Kidney (tissue), 14 donors: Measurements from ENCODE around the gene DNAH2. TPM values are rescaled to one million over a fixed set of nuclear protein-coding genes. Genes with fewer than 3 reads are reported as not detected.

ENCODE experiments used
- DNase-seq, 5 donors: peaks; one replicate each; pipeline ENCODE4 v3.0.0-alpha.2; 2013 to 2020
- FAIRE-seq: peaks from 2 replicates; lab custom pipeline; 2012; peaks lifted over from hg19 to GRCh38; lab: Jason Lieb, UNC
- H3K27ac ChIP-seq, 2 donors: one replicate each; pipeline ENCODE4 v1.7.0; 2013; ENCODE audit warnings: low read depth in 2 of 2, low read length in 2 of 2, inconsistent platforms in 1 of 2
- H3K27me3 ChIP-seq: one replicate; pipeline ENCODE4 v1.7.1; 2013; ENCODE audit warnings: low read length, inconsistent platforms; ENCODE audit not compliant: control insufficient read depth, insufficient read depth
- H3K36me3 ChIP-seq, 3 donors: one replicate each; pipeline versions ENCODE4 v1.7.0 to v1.7.1; 2013; ENCODE audit warnings: low read length in 3 of 3, control low read depth in 1 of 3, inconsistent platforms in 1 of 3; ENCODE audit not compliant: insufficient read depth in 3 of 3, control insufficient read depth in 2 of 3
- H3K4me1 ChIP-seq, 3 donors: one replicate each; pipeline versions ENCODE4 v1.7.0 to v1.7.1; 2013; ENCODE audit warnings: low read length in 3 of 3, inconsistent platforms in 1 of 3, low read depth in 1 of 3; ENCODE audit not compliant: control insufficient read depth in 2 of 3, insufficient read depth in 2 of 3
- H3K4me3 ChIP-seq, 3 donors: one replicate each; pipeline versions ENCODE4 v1.7.0 to v1.8.1; 2013; ENCODE audit warnings: low read length in 3 of 3, control low read depth in 1 of 3, inconsistent platforms in 1 of 3
- H3K9ac ChIP-seq, 3 donors: one replicate each; pipeline versions ENCODE4 v1.7.0 to v1.7.1; 2013; ENCODE audit warnings: low read length in 3 of 3, control low read depth in 1 of 3, inconsistent platforms in 1 of 3
- H3K9me3 ChIP-seq, 3 donors: one replicate each; pipeline versions ENCODE4 v1.7.0 to v1.7.1; 2013; ENCODE audit warnings: low read length in 3 of 3, control low read depth in 1 of 3, inconsistent platforms in 1 of 3; ENCODE audit not compliant: control insufficient read depth in 2 of 3, insufficient read depth in 1 of 3
- intact Hi-C: fragments of 100-400 bp; cut with DNase I; formaldehyde crosslinking; loops from one replicate; pipeline ENCODE4 v1.11.1; 2022
- polyA plus RNA-seq: library from polyadenylated mRNA; stranded (reverse); fragments of 350-450 nt; fragmentation: Illumina TruSeq; extraction: RNeasy Lipid Tissue Mini Kit (QIAGEN cat#74804); gene quantifications from one replicate; pipeline ENCODE4 v1.2.3, GENCODE V29; 2014; ENCODE audit warnings: low read depth, low replicate concordance; ENCODE audit not compliant: insufficient read depth
- total RNA-seq: library from RNA; stranded (reverse); fragmentation: NEBNext Ultra II Directional; extraction: Animal tissue kit (Norgen Biotek cat#: 25700); gene quantifications from one replicate; pipeline ENCODE4 v1.2.1, GENCODE V29; 2021
- TF ChIP-seq, protein P1 (sequence below): IDR thresholded peaks from 3 replicates; pipeline ENCODE4 v1.5.1; 2012; ENCODE audit warnings: mild to moderate bottlenecking, moderate library complexity, borderline replicate concordance; ENCODE audit not compliant: insufficient read depth; ENCODE audit errors: extremely low read depth
- donor health status: control.
- donor health status: control.
- donor health status: control.
- donor health status: control.
- donor health status: control.
- donor health status: DM: yes; HTN: yes; CAD: no.
- donor health status: Normal renal cell carcinoma (clear cell type).

DNAH2 gene
- total and polyA plus RNA-seq, 2 donors from 2014 or later = 0.17 to 0.66 TPM

DNA sequence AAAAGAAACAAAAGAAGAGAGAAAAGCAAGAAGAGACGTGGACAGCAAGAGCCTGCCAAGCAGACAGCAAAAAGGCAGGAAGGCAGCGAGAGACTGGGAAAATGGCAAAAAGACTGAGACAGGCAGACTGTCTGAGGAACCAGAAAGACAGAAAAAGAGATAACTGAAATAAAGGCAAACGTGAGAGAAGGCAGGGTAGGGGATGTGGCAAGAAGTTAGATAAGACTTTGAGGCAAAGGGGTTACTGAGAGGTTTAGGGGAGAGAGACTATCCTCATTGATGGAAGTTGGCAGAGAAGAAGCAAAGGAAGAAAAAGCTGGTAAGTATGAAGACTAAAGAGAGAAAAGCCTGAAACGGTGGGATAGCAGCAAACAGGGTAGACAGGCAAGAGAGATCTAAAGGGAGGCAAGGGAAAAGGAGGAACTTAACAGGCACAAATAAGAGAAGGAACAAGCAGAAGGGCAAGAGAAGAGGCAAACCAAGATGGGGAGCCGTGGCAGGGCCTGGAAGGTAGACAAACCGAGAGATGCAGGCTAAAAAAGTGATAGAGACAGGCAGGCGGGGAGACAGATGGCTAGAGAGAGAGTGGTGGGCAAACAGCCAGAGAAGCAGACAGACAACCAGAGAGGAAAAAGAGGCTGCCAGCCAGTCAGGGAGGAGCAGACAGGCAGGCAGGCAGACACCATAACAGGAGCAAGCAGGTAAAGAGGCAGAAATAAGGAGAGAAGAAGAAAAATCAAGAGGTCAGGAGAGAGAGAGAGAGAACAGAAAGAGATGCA is 163.9 kb downstream of the DNAH2 start:
- H3K36me3 ChIP-seq = peaks cover 0 to 9% (median 2%) of the 10 kb centered on the region in 3 donors
- peak overlapping the region in 1 of 3 donors; percentile 24 for H3K9ac ChIP-seq
- peak in 1 of 5 donors; percentile 23 for DNase-seq
- H3K27ac ChIP-seq = peak overlapping the region in 1 of 2 donors; percentile 27
- H3K9me3 ChIP-seq = no peaks in the 10 kb centered on the region
- intact Hi-C loops = no loop called here
- no peak overlapping the region for H3K4me3 ChIP-seq
- FAIRE-seq = no peak
- H3K27me3 ChIP-seq = no peaks in the 10 kb centered on the region
- TF ChIP-seq, protein P1, sequence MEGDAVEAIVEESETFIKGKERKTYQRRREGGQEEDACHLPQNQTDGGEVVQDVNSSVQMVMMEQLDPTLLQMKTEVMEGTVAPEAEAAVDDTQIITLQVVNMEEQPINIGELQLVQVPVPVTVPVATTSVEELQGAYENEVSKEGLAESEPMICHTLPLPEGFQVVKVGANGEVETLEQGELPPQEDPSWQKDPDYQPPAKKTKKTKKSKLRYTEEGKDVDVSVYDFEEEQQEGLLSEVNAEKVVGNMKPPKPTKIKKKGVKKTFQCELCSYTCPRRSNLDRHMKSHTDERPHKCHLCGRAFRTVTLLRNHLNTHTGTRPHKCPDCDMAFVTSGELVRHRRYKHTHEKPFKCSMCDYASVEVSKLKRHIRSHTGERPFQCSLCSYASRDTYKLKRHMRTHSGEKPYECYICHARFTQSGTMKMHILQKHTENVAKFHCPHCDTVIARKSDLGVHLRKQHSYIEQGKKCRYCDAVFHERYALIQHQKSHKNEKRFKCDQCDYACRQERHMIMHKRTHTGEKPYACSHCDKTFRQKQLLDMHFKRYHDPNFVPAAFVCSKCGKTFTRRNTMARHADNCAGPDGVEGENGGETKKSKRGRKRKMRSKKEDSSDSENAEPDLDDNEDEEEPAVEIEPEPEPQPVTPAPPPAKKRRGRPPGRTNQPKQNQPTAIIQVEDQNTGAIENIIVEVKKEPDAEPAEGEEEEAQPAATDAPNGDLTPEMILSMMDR = no peak
- H3K4me1 ChIP-seq = peaks cover 0 to 10% (median 6%) of the 10 kb centered on the region in 3 donors

DNA sequence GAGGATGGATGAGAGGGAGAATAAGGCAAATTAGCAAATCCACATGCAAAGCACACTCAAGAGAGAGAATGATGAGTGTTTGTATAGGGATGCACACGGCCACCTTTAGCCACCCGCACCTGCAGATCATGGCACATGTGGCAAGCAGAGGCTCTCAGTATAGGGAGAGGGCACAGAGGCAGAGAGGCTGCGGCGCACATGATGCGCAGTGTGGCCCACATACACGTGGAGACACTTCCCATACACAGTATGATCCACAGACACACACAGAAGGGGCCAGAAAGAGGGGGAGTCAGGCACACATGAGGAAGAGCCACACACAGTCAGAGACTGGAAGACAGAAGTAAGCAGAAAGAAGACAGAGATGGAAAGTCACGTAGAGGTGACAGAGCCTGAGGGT is 164.5 kb downstream of the DNAH2 start:
- peaks cover 0 to 9% (median 2%) of the 10 kb centered on the region in 3 donors for H3K36me3 ChIP-seq
- H3K4me3 ChIP-seq = no peak overlapping the region
- peak overlapping the region; percentile 27 to 59 for H3K27ac ChIP-seq
- intact Hi-C loops = no loop called here
- TF ChIP-seq, protein P1 = no peak
- peak overlapping the region in 2 of 3 donors; percentile 24 to 38 for H3K9ac ChIP-seq
- no peaks in the 10 kb centered on the region for H3K27me3 ChIP-seq
- peaks cover 0 to 10% (median 6%) of the 10 kb centered on the region in 3 donors for H3K4me1 ChIP-seq
- DNase-seq (peak in 1 of 5 donors; percentile 21), FAIRE-seq (no peak)
- no peaks in the 10 kb centered on the region for H3K9me3 ChIP-seq

DNA sequence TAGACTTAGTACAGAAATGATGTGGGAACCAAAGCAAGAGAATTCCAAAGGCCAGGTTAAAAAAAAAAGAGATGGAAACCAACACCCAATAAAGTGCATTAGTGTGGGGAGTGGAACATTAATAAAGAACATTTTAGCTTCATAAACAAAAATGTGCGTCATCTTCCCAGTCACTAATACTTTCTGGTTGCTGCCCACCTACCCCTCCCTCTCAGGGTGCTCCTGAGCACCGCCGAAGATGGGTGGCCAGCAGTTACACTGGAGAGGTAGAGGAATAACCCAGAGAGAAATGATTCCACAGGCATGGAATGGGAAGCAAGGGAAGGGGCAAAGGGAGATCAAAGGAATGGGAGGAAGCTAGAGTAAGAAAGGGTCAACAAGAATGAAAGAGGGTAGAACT is 165.1 kb downstream of the DNAH2 start:
- H3K4me1 ChIP-seq = peaks cover 0 to 10% (median 6%) of the 10 kb centered on the region in 3 donors
- no peak overlapping the region for H3K4me3 ChIP-seq
- H3K27me3 ChIP-seq = no peaks in the 10 kb centered on the region
- H3K36me3 ChIP-seq = peaks cover 0 to 9% (median 2%) of the 10 kb centered on the region in 3 donors
- DNase-seq (peak in 1 of 5 donors; percentile 25), FAIRE-seq (no peak)
- intact Hi-C loops = no loop called here
- H3K9ac ChIP-seq = peak overlapping the region in 1 of 3 donors; percentile 15
- peak overlapping the region; percentile 49 to 59 for H3K27ac ChIP-seq
- H3K9me3 ChIP-seq = no peaks in the 10 kb centered on the region
- TF ChIP-seq, protein P1 = no peak

Other genes with a start within 250 kb of the DNAH2 start
- gene ZBTB4, start 238.1 kb upstream of the DNAH2 start, total RNA-seq = 64.8 TPM
- gene ZBTB4, start 238.1 kb upstream of the DNAH2 start, polyA plus RNA-seq = 23.2 TPM
- not detected for gene SLC35G6, start 236.3 kb upstream of the DNAH2 start, total RNA-seq
- gene SLC35G6, start 236.3 kb upstream of the DNAH2 start, polyA plus RNA-seq = not detected
- gene POLR2A, start 233.4 kb upstream of the DNAH2 start, total RNA-seq = 133 TPM
- gene POLR2A, start 233.4 kb upstream of the DNAH2 start, polyA plus RNA-seq = 18.6 TPM
- 48.0 TPM for gene TNFSF12, start 168.7 kb upstream of the DNAH2 start, total RNA-seq
- 61.8 TPM for gene TNFSF12, start 168.7 kb upstream of the DNAH2 start, polyA plus RNA-seq
- 99.2 TPM for gene TNFSF13, start 159.0 kb upstream of the DNAH2 start, total RNA-seq
- gene TNFSF13, start 159.0 kb upstream of the DNAH2 start, polyA plus RNA-seq = 68.6 TPM
- 43.5 TPM for gene SENP3, start 155.8 kb upstream of the DNAH2 start, total RNA-seq
- 50.3 TPM for gene SENP3, start 155.8 kb upstream of the DNAH2 start, polyA plus RNA-seq
- gene CD68, start 138.1 kb upstream of the DNAH2 start, total RNA-seq = 92.6 TPM
- gene CD68, start 138.1 kb upstream of the DNAH2 start, polyA plus RNA-seq = 38.3 TPM
- gene MPDU1, start 133.9 kb upstream of the DNAH2 start, total RNA-seq = 54.2 TPM
- 145 TPM for gene MPDU1, start 133.9 kb upstream of the DNAH2 start, polyA plus RNA-seq
- gene SOX15, start 127.7 kb upstream of the DNAH2 start, total RNA-seq = 0.88 TPM
- gene SOX15, start 127.7 kb upstream of the DNAH2 start, polyA plus RNA-seq = 0.80 TPM
- gene FXR2, start 102.8 kb upstream of the DNAH2 start, total RNA-seq = 29.3 TPM
- gene FXR2, start 102.8 kb upstream of the DNAH2 start, polyA plus RNA-seq = 59.2 TPM
- 74.7 TPM for gene SAT2, start 89.9 kb upstream of the DNAH2 start, total RNA-seq
- 430 TPM for gene SAT2, start 89.9 kb upstream of the DNAH2 start, polyA plus RNA-seq
- gene SHBG, start 87.6 kb upstream of the DNAH2 start, total RNA-seq = 0.57 TPM
- gene SHBG, start 87.6 kb upstream of the DNAH2 start, polyA plus RNA-seq = 4.6 TPM
- 7.6 TPM for gene ATP1B2, start 66.8 kb upstream of the DNAH2 start, total RNA-seq
- gene ATP1B2, start 66.8 kb upstream of the DNAH2 start, polyA plus RNA-seq = 12.8 TPM
- 66.9 TPM for gene TP53, start 30.3 kb upstream of the DNAH2 start, total RNA-seq
- 14.8 TPM for gene TP53, start 30.3 kb upstream of the DNAH2 start, polyA plus RNA-seq
- 6.5 TPM for gene WRAP53, start 29.3 kb upstream of the DNAH2 start, total RNA-seq
- gene WRAP53, start 29.3 kb upstream of the DNAH2 start, polyA plus RNA-seq = 10.8 TPM
- 3.5 TPM for gene EFNB3, start 12.5 kb upstream of the DNAH2 start, total RNA-seq
- gene EFNB3, start 12.5 kb upstream of the DNAH2 start, polyA plus RNA-seq = 2.3 TPM
- 32.3 TPM for gene KDM6B, start 116.5 kb downstream of the DNAH2 start, total RNA-seq
- gene KDM6B, start 116.5 kb downstream of the DNAH2 start, polyA plus RNA-seq = 3.9 TPM
- gene TMEM88, start 137.3 kb downstream of the DNAH2 start, total RNA-seq = 17.6 TPM
- 59.8 TPM for gene TMEM88, start 137.3 kb downstream of the DNAH2 start, polyA plus RNA-seq
- 69.6 TPM for gene NAA38, start 139.8 kb downstream of the DNAH2 start, total RNA-seq
- 246 TPM for gene NAA38, start 139.8 kb downstream of the DNAH2 start, polyA plus RNA-seq
- 20.4 TPM for gene CYB5D1, start 140.3 kb downstream of the DNAH2 start, total RNA-seq
- gene CYB5D1, start 140.3 kb downstream of the DNAH2 start, polyA plus RNA-seq = 14.3 TPM
- gene CHD3, start 171.0 kb downstream of the DNAH2 start, total RNA-seq = 94.6 TPM
- 41.5 TPM for gene CHD3, start 171.0 kb downstream of the DNAH2 start, polyA plus RNA-seq
- 2.5 TPM for gene RNF227, start 198.5 kb downstream of the DNAH2 start, total RNA-seq
- 2.5 TPM for gene RNF227, start 198.5 kb downstream of the DNAH2 start, polyA plus RNA-seq
- 3.9 TPM for gene KCNAB3, start 212.1 kb downstream of the DNAH2 start, total RNA-seq
- 0.71 TPM for gene KCNAB3, start 212.1 kb downstream of the DNAH2 start, polyA plus RNA-seq
- gene TRAPPC1, start 214.2 kb downstream of the DNAH2 start, total RNA-seq = 149 TPM
- 291 TPM for gene TRAPPC1, start 214.2 kb downstream of the DNAH2 start, polyA plus RNA-seq
- 27.5 TPM for gene CNTROB, start 214.5 kb downstream of the DNAH2 start, total RNA-seq
- 11.6 TPM for gene CNTROB, start 214.5 kb downstream of the DNAH2 start, polyA plus RNA-seq